NCI-H1417 (cell line): ENCODE measurements around the gene SPRED1.
A peak's percentile ranks its signal among the peaks of the same experiment; 100 is the strongest.

Source experiments
- DNase-seq, 3 experiments: peaks; one replicate each; lab custom pipeline; 2025; lab: John Stamatoyannopoulos, UW

The SPRED1 gene

DNA sequence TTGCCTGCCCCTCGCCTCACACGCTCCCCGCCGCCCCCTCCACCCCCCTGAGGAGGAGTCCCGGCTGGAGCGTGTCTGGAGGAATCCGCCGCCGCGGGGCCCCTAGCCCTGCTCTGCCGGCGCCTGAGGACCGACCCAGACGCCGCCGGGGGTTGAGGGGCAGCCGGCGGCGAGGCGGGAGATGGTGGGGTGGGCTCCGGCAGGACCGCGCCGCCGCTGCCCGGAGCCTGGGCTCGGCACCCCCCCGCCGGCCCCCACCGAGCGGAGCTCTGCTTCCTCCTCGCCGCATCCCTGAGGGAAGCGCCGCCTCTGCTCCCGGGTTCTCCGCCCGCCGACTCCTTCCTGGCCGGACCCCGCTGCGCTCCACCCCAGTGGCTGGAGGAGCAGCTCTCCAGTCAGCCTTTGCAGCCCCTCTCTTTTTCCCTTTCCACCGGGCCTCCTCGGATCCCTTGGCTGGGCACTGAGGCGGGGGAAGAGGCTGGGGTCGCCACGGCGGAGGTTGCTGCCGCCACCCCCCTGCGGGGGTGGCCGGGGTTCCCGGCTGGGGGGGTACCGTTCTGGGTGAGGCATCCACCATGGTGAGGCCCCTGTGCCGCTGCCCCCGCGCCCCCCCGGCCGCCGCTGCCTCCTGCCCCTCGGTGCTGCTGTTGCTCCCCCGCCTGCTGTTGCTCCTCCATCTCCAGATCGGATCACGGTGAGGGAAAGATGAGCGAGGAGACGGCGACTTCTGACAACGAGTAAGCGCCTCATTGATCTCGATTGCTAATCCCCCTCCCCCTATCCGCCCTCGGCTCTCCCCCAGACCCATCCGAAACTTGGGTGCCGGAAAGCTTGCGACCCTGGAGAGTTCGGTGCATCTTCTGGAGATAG is at the start of gene SPRED1:
Gene SPRED1 (plus strand): TSS at position 356 of the 870 bp plus-strand sequence. CDS start 350 bp downstream, at position 706.
- peak in 2 of 3 experiments; percentile 68 to 82 for DNase-seq

DNA sequence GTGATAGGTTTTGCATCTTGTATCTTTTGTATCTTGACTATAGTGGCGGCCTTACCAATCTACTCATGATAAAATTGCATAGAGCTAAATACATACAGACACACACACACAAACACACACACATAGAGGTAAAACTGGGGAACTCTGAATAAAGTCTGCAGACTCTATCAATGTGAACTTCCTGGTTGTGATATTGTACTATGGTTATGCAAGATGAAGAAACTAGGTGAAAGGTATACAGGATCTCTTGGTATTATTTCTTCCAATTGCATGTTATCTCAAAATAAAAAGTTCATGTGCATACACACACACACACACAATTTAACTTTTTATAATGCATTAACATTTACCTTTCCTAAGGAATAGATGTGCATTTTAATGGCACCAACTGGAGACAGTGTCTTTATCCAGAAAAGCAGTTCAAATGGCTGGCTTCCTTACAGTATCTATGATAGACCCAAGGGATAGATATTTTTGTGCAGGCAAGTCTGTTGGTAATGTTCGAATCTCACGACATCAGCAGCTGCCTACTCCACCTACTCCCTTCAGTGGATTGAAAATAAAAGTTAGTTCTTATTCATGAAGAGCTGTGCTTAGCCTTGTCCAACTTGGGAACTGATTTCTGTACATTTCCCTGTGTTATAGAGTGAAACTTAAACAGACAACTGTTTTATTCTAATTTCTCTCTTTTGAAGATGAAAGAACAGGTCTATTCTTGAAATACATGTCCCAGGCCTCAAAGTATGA is 46.9 kb upstream of the SPRED1 start:
- no peak for DNase-seq

DNA sequence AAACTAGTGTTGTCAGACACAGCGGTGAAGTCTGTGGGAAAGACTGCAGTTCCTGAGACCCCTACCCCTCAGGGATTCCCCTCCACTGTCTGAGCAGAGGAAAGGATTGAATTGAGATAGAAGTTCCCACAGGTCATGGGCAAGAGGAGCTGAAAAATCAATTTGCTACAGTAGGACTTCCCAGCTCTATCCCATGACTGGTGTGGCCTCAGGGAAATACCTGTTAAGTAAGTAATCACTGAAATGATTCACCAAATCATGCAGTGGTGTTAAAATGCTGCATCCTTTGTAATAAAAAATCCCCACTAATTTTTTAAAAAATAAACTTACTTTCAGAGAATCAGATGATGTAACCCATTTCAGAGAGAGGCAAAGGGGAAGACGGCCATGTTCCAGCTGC is 45.0 kb upstream of the SPRED1 start:
- DNase-seq, result no peak

DNA sequence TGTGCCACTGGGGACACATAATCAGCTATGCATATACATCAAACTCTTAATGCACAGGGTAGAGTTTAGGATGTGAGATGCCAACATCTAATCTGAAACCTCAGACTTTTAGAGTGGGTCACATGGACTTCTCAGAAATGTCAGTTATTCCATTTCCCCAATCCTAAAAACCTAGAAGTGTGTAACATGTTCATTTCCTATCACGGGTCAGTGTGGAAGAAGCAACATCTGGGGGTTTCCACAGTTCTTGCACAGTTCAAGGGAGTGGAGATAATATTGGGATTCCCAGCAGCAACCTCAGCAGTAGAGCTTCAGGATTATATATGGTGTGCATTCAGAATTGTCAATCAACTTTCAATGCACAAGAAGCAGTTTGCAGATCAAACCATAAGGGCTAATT is 44.4 kb upstream of the SPRED1 start:
- DNase-seq, result no peak

DNA sequence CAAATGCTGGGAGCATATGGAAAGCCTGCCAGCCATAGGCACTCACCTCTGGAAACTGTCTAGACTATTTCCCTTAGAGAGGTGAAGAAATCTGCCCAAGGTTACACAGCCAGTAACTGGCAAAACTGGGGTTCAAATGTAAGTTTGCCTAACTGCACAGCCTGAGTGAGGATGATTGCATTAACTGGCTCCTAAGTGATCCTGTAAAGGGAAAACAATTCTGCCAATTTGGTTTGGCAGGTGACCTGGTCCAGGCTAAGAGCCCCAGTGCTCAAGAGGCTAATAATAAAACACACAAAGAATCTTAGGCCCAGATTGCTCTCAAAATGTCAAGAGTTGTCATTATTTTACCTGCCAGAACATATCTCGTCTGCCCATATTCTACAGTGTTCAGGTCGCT is 43.9 kb upstream of the SPRED1 start:
- DNase-seq, result peak in 1 of 3 experiments; percentile 2

DNA sequence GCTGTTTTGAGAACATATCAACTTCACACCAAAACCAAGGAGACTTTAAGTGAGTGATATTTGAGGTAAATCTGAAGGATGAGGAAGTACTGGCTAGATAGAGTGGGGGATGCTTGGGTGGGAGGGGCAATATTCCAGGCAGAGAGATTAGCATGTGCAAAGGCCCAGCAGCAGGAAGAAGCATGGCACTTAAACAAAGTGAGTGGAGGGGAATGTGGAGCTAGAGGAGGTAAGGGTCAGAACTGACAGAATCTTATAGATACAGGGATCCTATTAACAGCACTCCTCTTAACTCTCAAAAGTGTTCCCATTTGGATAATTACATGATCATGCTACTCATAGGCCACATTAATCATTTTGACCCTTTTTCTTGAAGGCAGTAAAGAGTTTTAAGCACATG is 41.4 kb upstream of the SPRED1 start:
- DNase-seq, result no peak

DNA sequence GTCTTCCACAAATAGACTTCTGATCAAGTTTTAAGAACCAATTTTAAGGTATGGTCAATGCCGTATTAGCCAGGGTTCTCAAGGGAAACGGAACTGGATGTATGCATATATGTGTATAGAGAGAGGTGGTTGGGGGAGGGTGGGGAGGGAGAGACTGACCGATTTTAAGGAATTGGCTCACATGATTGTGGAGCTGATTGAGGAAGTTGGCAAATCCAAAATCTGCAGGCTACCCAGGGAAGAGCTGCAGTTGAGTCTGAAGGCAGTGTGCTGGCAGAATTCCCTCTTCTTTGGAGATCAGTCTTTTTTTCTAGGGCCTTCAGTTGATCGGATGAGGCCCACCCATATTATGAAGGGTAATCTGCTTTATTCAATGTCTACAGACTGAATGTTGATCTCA is 40.8 kb upstream of the SPRED1 start:
- DNase-seq, result no peak

DNA sequence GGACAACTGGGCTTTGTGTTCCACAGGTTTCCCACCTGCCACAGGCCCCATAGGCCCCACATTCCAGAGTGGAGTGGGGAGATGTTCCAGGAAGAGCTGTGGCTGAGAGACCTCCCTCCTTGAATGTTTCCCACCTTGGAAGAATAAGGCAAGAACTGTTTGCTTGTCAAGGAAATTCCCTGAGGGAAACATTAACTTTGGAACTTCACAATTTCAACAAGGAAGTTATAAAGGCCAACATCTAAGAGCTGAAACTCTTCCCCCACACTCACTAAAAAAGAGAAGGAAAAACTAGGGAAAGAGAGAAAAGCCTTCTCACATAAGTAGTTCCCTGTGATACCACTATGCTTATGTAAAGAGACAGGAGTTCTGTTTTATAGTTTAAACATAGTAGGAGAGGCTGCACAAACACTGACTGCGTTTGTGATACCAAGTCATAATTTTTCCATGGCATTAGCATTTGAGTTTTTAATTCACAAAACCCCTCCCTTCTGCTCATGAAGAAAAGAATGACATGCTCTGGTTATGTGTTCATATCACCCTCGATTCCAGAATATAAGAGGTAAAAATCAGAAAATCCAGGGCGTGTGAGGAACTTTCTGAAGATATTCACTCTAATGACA is 39.8 kb upstream of the SPRED1 start:
- DNase-seq, result no peak

DNA sequence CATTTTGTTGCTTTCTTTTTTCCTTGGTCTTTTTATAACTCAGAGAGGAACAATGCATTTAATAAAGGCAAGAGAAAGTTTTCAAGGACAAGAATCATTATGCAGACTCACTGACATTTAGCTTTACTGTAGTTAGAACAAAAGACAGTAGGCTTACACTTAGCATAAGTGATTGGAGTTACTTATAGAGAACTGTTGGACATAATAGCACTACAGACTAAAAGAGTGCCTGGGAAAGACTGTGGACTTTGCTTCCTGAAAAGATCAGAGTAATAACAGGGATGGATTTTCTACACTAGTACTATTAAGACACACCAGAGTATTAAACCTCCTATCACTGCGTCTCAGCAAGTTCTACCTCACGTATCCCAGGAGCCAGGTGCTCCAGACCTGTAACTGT is 39.3 kb upstream of the SPRED1 start:
- DNase-seq, result no peak

DNA sequence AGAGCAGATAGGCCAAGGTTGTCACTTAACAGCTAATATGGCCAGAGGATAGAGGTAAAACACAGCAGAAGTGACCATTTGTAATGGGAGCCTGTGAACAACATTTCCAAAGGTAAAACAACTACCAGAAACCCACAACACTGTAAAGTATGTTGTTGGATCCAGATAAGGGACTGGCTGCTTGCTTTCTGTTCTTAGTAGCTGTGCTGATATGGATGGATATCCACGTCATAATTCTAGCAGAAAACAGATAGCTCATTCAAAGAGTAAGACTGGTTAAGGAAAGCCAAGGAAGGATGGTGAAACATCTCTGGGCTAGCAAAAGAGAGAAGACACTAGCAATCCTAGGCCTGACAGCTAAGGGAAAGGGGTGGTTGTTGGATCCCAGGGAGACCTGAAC is 36.9 kb upstream of the SPRED1 start:
- no peak for DNase-seq

DNA sequence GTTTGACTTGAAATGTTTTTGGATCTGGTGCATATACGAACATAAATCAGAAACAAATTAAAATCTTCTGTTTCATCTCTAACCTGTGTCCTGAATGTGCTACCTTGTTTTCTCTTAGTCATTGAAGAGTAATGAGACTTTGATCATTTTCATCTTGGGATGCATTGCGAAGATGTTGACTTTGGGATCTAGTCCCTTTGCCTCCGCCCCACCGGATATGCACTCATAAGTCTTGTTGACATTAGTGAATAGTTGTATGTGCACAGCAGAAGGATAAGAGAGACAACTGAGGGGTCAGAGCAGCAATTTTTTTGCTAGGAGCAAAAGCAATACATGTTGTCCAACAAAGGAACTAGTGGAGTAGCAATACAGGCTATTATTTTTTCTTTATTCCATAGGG is 35.9 kb upstream of the SPRED1 start:
- DNase-seq, result peak in 1 of 3 experiments; percentile 19

DNA sequence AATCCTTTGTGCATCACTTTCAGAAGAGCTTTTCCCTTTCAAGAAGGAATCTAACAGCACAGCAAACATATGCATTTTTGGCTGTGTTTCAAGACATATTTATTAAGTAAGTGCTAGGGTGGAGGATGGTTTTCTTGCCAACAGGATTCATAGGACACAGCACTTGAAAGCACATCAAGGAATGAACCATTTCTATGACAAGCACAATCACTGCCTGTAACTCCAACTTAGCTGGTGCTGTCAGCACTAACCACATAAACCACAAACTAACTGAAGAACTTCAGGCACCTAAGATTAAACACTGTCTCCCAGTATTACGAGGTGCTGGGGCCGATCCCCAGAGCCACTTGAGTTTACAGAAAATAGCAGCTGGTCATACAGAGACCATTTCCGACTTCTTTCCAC is 35.4 kb upstream of the SPRED1 start:
- peak in 2 of 3 experiments; percentile 39 to 60 for DNase-seq

DNA sequence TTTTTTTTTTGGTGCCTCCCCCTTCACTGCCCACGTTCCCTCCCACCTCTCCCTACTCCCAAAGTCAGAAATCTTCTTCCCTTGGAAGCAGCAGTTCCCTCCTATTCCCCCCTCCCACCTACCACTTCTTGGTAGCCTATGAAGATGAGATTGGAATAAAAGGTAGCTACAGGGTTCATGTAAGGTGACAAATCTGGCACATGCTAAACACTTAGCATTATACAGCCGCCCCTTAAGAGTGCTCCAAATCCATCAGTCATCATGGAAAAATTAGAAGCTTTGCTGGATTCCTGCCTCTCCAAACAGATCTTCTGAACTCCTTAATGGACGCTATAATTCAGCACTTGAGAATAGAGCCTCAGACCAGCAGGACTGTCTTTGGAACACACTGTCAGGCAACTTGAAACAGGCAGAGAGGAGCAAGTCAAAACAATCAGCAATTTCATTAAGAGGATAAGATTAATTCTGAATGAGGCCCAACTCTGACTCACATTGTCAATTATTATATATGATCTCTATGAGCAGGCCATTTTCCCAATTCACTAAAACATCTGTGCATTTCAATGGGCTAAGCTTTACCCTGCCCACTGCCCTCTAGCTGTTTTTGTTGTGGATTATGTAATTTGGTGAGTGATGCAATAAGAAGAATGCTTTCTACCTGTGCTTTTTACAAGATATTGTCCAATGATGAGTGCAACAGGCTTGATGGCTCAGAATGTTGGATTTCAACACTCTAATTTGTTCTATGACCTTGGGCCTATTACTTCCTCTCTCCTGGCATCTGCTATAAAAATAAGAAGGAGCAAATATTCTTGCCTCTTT is 34.6 kb upstream of the SPRED1 start:
- peak; percentile 5 to 67 (median 63) for DNase-seq

DNA sequence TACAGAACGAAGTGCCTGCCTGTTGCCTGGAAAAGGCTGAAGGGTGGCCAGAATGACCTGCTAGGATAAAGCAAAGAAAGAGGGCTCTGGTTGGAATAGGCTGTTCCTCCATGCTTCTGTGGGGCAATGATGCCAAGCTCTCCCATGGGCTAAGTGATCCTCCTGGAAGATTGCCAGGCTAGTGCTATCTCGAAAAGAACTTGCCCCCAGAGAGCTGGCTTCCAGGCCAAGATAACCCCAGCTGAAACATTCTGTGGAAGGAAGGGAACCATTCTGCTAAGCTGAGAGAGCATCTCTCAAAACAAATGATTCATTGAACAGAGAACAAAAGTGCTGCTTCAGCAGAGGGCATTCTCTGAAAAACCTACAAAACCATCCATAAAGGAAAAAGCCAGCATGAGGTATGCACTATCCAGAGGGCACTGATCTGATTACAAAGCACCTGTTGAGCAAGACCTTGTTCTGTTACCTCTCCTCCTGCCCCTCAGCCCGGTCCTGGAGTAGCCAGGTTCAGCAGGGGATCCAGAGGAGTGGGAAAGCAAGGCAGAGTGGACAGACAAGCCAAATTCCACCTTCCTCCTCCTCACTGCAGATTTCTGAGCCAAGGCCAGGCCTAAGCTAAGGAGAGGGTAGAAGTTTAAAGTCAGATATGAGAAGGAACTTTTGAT is 31.9 kb upstream of the SPRED1 start:
- no peak for DNase-seq

DNA sequence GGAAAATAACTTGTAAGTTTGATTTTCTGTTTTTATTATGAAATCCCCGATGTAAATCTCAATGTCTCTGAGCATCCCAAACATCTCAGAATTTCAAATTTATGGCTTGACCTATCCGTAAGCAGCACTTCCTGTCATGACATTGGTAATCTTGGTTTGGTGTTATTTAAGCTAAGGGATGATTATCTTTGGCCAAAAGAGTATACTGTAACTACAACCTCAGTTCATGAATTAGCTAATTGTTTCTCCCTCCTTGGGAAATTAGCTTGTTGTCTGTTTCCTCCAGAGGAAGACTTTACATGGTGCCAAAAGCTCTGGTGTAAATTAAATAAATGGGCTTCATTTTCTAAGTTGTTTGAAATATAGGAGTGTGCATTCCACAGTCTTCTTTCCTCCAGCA is 28.1 kb upstream of the SPRED1 start:
- DNase-seq, result no peak

DNA sequence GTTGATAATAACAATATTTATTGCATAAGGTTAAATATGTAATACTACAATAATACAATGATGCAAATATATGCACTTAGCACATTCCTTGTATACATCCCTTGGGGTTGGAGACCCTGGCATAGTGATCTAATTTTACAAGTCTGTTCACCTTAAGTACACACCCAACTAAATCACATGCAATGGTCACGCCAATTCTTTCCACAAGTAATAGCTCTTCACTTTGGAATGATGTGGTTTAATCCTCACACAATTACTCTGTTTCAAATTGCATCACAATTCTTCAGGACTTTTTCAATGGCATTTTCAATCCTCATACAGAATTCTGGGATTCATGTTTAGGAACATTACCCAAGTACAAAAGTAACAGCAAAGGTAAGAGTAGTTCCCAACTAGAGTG is 27.3 kb upstream of the SPRED1 start:
- no peak for DNase-seq

DNA sequence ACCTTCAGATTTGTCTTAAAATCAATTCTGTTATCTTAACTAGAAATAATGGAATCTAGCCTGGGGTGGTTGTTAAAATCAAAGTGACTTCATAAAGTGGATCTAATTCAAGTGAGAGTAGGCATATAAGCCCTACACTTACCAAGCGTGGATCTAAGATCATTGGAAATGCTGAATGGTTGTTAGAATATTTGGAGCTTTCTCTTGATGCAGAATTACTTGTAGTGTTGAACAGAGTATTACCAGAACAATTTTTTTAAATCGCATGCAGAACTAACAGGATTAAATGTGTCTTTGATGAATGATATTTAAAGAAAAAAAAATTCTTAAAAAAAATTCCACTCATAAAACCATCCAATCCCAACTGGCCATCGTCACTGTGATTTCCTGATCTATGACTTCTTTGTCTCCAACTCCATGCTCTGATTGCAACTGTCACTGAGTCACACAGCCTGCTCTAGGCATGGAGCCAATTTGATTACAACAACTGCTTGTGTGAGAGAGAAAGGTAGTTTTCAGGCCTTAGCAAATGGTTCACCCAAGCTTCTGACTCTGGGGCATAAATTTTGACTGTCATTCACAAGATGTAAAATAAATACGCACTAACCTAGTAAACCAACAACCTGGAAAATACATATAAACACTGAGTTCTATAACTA is 25.9 kb upstream of the SPRED1 start:
- peak in 1 of 3 experiments; percentile 24 for DNase-seq

DNA sequence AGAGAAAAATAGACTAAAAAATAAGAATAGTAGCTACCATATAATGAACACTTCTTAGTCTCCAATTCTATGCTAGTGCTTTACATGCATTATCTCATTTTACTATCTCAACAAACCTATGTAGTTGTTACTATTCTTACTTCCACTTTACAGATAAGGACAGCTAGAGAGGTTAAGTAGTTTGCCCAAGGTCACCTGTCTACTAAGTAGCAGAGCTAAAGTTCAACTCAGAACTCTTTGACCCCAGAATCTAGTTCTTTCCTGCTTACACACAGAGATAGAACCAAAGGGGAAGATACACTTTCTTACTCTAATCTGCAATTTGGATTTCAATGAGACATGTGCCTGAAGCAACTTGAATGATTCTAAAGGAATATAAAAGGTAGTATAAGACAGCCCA is 24.7 kb upstream of the SPRED1 start:
- no peak for DNase-seq

DNA sequence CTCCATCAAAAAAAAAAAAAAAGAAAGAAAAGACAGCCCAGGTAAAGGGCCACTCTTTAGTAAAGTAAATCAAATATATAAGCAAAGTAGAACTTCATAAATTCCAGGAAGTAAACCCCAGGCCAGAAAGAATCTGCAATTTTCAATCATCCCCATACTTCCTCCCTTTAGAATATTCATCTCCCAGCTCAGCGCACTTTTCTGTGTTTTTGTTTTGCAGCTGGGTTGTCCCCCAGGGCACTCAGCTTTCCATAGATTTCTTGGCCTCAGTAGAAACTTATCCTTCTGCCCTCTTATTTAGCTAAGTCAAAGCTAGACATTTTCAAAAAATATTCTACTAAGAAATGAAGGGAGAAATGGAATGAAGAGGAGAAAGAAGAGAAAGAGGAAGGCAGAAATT is 24.0 kb upstream of the SPRED1 start:
- DNase-seq, result no peak

DNA sequence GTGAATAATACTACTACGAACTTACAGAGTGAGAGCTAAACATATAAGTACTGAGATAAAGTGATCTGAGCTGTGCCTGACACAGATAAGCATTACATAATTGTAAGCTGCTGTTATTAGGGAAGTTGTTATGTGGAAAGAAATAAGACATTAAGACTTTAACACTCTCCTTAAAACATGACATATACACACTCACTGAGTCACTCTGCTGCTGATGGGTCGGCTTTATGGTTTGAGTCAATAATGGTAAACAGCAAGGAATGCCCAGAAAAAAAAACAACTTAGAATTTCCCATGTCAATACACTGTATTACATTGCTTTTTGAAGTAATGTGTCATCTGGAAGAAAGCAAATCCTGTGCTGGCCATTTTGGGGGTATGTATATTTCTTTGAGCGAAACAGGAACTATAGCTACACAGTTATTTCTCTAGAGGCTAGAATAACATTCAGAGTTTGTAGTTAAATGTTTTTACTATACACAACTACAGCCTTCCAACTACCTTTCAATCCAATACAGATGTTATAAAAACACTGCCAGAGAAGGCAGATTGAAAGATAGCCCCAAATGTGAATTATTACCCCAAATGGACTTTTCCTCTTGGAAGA is 22.8 kb upstream of the SPRED1 start:
- DNase-seq, result no peak
